ENCODE results near the gene KRT35.

KRT35 gene

GRCh38 chr17:41481036-41481435, at the start of gene KRT35:
TSS of gene KRT35 (minus strand) at chr17:41481151. CDS start at chr17:41481097, 54 bp downstream.
- no peak for DNase-seq (ENCODE audit: low read depth, low spot score)

GRCh38 chr17:41530062-41531048, 49.4 kb upstream of the KRT35 start:
- no peak for DNase-seq (ENCODE audit: low read depth, low spot score)

- DNase-seq (ENCODE audit: low read depth, low spot score): no peak
Observed at GRCh38 chr17:41529491-41529915, 48.6 kb upstream of the KRT35 start.

- no peak for DNase-seq (ENCODE audit: low read depth, low spot score)
Observed at GRCh38 chr17:41528959-41529353, 48.0 kb upstream of the KRT35 start.

GRCh38 chr17:41527063-41528023, 46.4 kb upstream of the KRT35 start:
- no peak for DNase-seq (ENCODE audit: low read depth, low spot score)

- no peak for DNase-seq (ENCODE audit: low read depth, low spot score)
Observed at GRCh38 chr17:41524261-41524660, 43.3 kb upstream of the KRT35 start.

GRCh38 chr17:41523787-41524186, 42.8 kb upstream of the KRT35 start:
- no peak for DNase-seq (ENCODE audit: low read depth, low spot score)

- DNase-seq (ENCODE audit: low read depth, low spot score): no peak
Observed at GRCh38 chr17:41523225-41523593, 42.3 kb upstream of the KRT35 start.

GRCh38 chr17:41522301-41523224, 41.6 kb upstream of the KRT35 start:
- DNase-seq (ENCODE audit: low read depth, low spot score): no peak

GRCh38 chr17:41521574-41522261, 40.8 kb upstream of the KRT35 start:
- no peak for DNase-seq (ENCODE audit: low read depth, low spot score)

GRCh38 chr17:41520821-41521521, 40.0 kb upstream of the KRT35 start:
- DNase-seq (ENCODE audit: low read depth, low spot score): no peak

- DNase-seq (ENCODE audit: low read depth, low spot score): no peak
Observed at GRCh38 chr17:41519501-41520224, 38.7 kb upstream of the KRT35 start.

GRCh38 chr17:41518789-41519449, 38.0 kb upstream of the KRT35 start, which contains the start of gene KRT15:
TSS of gene KRT15 (minus strand) at chr17:41518890. CDS start at chr17:41518827, 63 bp downstream.
- DNase-seq (ENCODE audit: low read depth, low spot score): no peak

GRCh38 chr17:41518031-41518430, 37.1 kb upstream of the KRT35 start:
- DNase-seq (ENCODE audit: low read depth, low spot score): no peak

- DNase-seq (ENCODE audit: low read depth, low spot score): no peak
Observed at GRCh38 chr17:41516830-41517283, 35.9 kb upstream of the KRT35 start.

GRCh38 chr17:41516147-41516829, 35.3 kb upstream of the KRT35 start:
- DNase-seq (ENCODE audit: low read depth, low spot score): no peak

- no peak for DNase-seq (ENCODE audit: low read depth, low spot score)
Observed at GRCh38 chr17:41513168-41513547, 32.2 kb upstream of the KRT35 start.

Measured in smooth muscle cell of the brain vasculature (primary cell).